ENCODE data around the gene JOSD2.

JOSD2 gene

DNA sequence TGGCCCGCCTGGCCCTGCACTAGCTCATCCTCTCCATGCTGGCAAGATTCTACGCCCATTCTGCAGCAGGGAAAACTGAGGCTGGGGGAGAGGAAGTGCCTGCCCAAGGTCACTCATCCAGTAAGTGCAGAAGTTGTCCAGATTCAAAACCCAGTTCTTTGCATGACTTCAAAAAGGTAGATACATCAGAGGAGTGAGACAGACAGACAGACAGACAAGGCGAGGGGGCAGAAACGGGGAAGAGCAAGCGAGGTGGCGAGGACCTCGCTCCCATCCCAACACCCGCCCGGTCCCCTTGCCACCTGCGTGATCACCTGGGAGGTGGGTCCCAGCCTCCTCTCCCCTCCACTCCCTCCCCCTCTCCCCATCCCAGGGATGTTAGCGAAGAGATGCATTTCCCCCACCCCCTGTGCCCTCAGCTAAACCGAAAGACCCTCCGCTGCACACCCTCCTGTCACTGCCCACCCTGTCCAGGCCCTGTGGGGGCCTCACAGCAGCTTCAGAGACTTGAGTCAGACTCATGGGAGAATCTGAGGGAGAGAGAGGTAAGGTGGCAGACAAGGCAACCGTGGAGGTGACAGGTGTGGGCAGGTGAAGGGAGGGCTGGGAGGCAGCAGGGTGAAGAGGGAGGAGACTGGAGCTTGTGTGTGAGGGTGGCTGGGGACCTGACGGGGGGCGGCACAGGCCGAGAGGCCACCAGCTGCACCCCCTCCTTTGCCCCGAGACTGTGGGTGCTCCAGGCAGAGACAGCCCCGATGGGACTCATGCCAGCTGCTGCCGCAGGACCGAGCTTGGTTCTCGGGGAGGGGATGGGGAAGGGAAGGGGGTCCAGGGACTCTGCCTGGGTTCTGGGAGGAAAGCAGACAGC, 38.3 kb upstream of the JOSD2 start:
- H3K36me3 ChIP-seq (ENCODE audit: control insufficient read depth, insufficient read depth, low read length), result no peaks in the 10 kb centered on the region
- TF ChIP-seq, protein P1, sequence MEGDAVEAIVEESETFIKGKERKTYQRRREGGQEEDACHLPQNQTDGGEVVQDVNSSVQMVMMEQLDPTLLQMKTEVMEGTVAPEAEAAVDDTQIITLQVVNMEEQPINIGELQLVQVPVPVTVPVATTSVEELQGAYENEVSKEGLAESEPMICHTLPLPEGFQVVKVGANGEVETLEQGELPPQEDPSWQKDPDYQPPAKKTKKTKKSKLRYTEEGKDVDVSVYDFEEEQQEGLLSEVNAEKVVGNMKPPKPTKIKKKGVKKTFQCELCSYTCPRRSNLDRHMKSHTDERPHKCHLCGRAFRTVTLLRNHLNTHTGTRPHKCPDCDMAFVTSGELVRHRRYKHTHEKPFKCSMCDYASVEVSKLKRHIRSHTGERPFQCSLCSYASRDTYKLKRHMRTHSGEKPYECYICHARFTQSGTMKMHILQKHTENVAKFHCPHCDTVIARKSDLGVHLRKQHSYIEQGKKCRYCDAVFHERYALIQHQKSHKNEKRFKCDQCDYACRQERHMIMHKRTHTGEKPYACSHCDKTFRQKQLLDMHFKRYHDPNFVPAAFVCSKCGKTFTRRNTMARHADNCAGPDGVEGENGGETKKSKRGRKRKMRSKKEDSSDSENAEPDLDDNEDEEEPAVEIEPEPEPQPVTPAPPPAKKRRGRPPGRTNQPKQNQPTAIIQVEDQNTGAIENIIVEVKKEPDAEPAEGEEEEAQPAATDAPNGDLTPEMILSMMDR (IDR thresholded peaks at IDR 0.05; ENCODE audit: insufficient read depth, low read length, poor library complexity, severe bottlenecking), result no peak
- H3K4me3 ChIP-seq (replicated peaks; ENCODE audit: low read depth, low read length), result no peak overlapping the region
- no peaks in the 10 kb centered on the region; the same call in none of the 2 replicates for H3K27me3 ChIP-seq (replicated peaks; ENCODE audit: control insufficient read depth, insufficient read depth, low read length)
- no peak for DNase-seq (ENCODE audit: extremely low read depth, insufficient read length)

DNA sequence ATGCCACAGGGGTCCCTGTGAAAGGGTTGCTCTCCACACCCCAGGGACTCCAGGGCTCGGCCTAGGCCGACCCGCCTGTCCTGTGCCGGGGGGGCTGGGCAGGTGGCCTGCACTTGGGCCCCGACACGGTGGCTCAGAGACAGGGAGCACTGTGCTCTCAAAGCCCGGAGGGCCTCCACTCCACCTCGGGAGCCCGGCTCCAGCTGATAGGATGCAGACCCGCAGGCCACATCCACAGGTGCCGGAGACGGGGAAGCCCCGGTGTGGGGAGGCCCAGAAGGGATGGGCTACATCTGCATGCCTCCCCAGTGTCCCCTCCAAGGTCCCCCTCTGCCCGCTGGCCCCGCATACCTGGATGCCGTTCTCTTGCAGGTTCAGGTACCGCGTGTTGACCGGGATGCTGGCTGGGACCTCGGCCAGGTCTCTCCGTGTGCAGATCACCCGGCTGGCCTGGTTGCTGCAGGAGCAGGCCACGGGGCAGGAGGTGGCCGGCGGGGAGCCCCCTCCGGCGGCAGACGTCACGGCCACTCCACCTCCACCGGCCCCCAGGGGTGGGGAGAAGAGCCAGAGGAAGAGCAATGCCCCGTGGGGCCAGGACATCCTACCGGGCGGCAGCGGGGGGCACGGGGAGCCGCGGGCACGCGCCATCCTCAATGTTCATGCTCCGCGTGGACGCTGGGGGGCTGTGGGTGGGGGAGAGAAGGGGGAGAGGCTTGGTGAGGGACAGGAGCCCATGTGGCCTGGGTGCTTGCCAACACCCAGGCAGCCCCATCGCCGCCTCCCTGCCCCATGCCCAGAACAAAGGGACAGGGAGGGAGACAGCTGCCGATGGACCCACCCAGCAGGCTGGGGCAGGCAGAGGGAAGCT, 37.4 kb upstream of the JOSD2 start:
- Histone ChIP-seq H3K4me3 (replicated peaks; ENCODE audit: low read depth, low read length) (no peak overlapping the region), H3K27me3 (replicated peaks; ENCODE audit: control insufficient read depth, insufficient read depth, low read length) (no peaks in the 10 kb centered on the region; the same call in none of the 2 replicates), H3K36me3 (ENCODE audit: control insufficient read depth, insufficient read depth, low read length) (no peaks in the 10 kb centered on the region)
- DNase-seq (ENCODE audit: extremely low read depth, insufficient read length), result no peak
- TF ChIP-seq, protein P1 (IDR thresholded peaks at IDR 0.05; ENCODE audit: insufficient read depth, low read length, poor library complexity, severe bottlenecking), result no peak

DNA sequence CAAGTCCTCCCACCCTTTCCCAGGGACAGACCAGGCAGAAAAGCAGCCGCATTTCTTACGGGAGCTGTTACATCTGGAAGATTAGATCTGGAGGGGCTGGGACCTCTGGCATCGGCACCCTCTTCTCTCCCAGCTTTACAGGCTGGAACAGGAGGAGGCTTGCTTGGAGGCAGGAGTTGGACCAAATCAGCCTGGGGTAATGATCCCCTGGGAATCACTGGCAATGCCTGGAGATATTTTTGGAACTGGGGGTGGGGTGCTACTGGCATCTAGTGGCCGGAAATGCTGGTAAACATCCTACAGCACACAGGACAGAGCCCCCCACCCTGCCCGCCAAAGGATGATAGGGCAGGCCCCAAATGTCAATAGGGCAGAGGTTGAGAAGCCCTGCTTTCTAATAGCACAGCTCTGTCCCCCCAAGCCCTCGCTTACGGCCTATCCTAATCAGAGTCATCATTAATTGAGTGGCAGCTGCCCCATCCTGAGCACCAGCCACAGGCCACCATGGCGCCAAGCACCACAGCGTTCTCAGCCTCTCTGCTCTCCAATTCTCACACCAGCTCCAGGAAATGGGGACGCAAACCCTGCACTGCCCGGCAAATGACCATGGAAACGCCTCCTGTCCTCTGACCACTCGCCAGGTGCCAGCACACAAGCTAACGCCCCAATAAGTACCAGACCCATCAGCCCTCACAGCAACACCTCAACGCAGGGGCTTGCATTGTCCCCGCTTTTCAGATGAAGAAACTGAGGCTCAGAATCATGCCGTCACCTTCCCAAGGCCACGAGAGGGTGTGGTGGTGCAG, 36.6 kb upstream of the JOSD2 start:
- H3K36me3 ChIP-seq (ENCODE audit: control insufficient read depth, insufficient read depth, low read length), result no peaks in the 10 kb centered on the region
- TF ChIP-seq, protein P1 (IDR thresholded peaks at IDR 0.05; ENCODE audit: insufficient read depth, low read length, poor library complexity, severe bottlenecking), result no peak
- no peak for DNase-seq (ENCODE audit: extremely low read depth, insufficient read length)
- H3K4me3 ChIP-seq (replicated peaks; ENCODE audit: low read depth, low read length), result no peak overlapping the region
- H3K27me3 ChIP-seq (replicated peaks; ENCODE audit: control insufficient read depth, insufficient read depth, low read length), result no peaks in the 10 kb centered on the region; the same call in 1 of the 2 replicates

DNA sequence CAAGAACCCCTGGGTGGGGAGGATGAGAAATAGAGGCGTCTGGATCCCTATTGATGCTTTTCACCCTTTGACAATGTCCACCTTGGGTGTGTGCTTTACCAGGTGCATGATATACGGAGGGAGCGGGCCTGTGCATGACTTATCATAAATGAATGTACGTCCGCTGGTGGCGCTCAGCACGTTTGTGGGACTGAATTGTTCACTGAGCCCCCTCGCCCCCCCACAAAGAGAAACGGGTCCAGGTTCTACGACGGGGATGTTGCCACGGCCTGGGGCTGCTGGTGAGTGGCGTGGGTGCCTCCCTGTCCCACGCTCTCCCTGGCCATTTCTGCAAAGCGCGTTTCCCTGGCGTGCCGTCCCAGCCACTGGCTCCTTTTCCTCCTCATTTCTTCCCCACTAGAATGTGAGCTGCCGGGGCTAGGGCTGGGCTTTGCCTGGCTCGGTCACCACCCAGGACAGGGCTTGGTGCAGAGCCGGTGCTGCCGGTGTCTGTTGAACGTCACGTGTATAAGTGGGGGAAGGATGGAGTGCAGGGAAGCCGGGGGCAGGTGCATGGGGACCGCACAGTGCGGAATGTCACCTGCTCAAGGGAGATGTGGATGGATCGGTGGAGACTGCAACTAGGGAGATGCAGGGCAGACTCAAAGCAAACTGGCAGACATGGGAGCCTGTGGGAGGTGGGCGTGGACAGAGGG, 35.7 kb upstream of the JOSD2 start:
- H3K36me3 ChIP-seq (ENCODE audit: control insufficient read depth, insufficient read depth, low read length), result no peaks in the 10 kb centered on the region
- TF ChIP-seq, protein P1 (IDR thresholded peaks at IDR 0.05; ENCODE audit: insufficient read depth, low read length, poor library complexity, severe bottlenecking), result no peak
- DNase-seq (ENCODE audit: extremely low read depth, insufficient read length), result no peak
- H3K27me3 ChIP-seq (replicated peaks; ENCODE audit: control insufficient read depth, insufficient read depth, low read length), result no peaks in the 10 kb centered on the region
- no peak overlapping the region for H3K4me3 ChIP-seq (replicated peaks; ENCODE audit: low read depth, low read length)

DNA sequence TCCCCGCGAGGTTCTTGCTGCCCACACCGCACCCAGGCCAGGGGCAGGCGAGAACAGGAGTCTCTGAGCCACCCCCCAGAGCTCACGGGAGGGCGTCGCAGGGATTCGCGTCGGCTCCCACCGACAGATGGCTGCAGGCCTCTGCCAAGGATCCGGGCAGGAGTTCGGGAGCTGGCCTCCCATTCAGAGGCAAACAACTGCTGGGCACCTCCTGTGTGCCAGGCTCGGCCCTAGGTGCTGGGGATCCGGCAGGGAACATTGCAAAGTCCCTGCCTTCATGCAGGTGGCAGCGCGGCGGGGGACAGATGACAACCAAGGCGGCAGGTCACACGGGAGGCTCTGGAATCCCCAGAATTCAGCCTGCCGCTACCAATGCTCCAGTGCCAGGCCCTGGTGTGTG, 32.0 kb upstream of the JOSD2 start:
- Histone ChIP-seq H3K4me3 (replicated peaks; ENCODE audit: low read depth, low read length) (no peak overlapping the region), H3K36me3 (ENCODE audit: control insufficient read depth, insufficient read depth, low read length) (no peaks in the 10 kb centered on the region), H3K27me3 (replicated peaks; ENCODE audit: control insufficient read depth, insufficient read depth, low read length) (no peaks in the 10 kb centered on the region)
- DNase-seq (ENCODE audit: extremely low read depth, insufficient read length), result no peak
- TF ChIP-seq, protein P1 (IDR thresholded peaks at IDR 0.05; ENCODE audit: insufficient read depth, low read length, poor library complexity, severe bottlenecking), result no peak

Measured in GM06990 (cell line).